ENCODE data around the gene COMMD4. TPM values are rescaled to one million over a fixed set of nuclear protein-coding genes. Genes with fewer than 3 reads are reported as not detected.

The COMMD4 gene
- total RNA-seq, result 36.1 and 85.7 TPM in 2 replicates

DNA sequence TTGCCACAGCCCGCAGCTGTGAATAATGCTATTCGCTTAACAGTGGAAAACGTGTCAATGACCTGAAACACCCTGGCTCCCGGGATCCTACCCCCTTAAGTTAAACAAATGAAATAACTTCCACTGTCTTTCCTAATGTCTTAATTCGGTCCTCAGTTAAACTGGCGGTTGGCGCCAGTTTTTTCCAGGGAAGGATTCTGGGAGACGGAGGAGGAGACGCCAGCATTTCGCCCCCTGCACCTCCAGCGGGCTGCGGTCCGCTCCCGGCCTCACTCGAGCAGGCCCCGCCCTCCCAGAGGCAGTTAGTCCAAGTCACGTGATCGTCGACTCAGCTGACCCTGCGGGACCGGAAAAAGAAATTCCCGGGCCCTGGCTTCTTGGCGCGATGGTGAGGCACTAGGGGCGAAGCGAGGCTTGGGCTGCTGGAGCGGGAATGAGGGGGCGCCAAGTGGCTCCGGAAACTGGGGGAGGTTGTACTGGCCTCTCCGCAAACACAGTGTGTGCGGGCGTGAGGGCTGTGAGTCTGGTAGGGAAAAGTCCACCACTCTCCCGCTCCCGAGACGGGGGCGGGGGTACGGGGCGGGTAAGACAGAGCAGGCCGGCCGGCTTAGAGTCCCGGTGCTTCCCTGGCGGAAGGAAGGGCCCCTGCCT is at the start of gene COMMD4:
Gene COMMD4 (plus strand): TSS at position 359 of the 651 bp plus-strand sequence. CDS start 27 bp downstream, at position 386.

DNA sequence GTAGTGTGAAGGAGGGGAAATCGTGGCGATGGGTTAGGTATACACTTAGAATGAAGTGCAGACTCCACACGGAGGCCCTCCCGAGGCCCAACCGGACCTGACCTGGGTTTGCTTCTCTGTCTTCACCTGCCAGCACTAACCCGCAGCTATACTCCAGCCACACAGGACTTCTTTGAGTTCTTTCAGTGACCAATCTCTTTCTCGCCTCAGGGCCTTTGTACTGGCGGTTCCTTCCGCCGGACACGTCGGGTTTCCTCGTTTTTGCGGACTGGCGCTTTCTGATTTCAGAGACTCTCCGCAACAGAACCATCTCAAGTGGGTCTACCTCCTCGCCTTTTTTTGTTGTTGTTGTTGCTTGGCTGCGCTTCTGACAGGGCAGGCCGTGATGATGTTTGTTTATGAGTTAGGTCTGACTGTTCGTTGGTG is 10.9 kb downstream of the COMMD4 start, which contains the start of gene NEIL1:
Gene NEIL1 (plus strand): TSS at position 244 of the 426 bp plus-strand sequence. CDS start 1,867 bp downstream, outside the sequence.

DNA sequence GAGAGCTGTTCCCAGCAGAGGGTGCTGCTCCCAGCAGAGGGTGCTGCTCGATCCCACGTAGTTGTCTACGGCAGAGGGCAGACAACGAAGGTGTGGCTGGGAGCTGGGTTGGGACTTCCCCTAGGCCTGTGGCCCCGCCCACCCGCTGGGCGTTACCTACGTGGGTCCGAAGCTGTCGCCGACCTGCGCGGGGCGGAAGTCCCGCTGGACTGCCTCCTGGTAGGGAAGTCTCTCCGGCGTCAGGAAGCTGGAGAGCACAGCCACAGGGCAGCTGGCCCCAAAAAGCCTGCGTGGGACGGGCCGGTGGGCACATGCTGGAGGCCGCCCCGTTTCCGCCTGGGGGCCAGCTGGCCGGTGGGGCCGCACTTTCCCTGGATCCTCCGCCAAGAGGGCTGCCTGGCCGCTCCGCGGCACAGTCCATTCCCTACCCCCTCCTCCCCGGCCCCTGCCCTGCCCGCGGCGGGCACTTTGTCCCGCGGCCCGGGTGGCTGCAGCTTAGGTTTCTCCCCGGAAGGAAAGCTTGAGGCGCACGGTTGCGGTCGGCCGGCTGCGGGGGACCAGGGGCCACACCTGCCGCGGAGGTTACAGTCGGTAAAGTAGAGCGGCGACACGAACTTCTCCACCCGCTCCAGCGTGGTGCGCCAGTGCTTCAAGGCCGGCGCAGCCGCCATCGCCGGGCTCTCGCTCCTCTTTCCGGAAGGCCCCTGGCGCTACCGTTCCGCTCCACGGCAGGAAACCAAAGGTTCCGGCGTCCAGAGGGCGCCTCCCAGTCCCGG is 32.2 kb downstream of the COMMD4 start, which contains the start of gene MAN2C1:
Gene MAN2C1 (minus strand): TSS at position 695 of the 776 bp plus-strand sequence. CDS start 24 bp downstream, at position 671.

Other genes with a start within 250 kb of the COMMD4 start
- gene C15orf39, start 134.2 kb upstream of the COMMD4 start, total RNA-seq, result 2.3 and 2.5 TPM in 2 replicates
- gene GOLGA6C, start 77.7 kb upstream of the COMMD4 start, total RNA-seq, result 0.28 TPM in 1 of 2 replicates, not detected in the other
- under 0.01 TPM in 1 of 2 replicates, not detected in the other for gene GOLGA6D, start 53.2 kb upstream of the COMMD4 start, total RNA-seq
- 1.7 and 7.0 TPM in 2 replicates for gene NEIL1, start 11.0 kb downstream of the COMMD4 start, total RNA-seq
- gene MAN2C1, start 32.5 kb downstream of the COMMD4 start, total RNA-seq, result 80.5 and 119 TPM in 2 replicates
- gene SIN3A, start 115.6 kb downstream of the COMMD4 start, total RNA-seq, result 14.1 and 18.6 TPM in 2 replicates
- 17.8 and 18.2 TPM in 2 replicates for gene PTPN9, start 243.3 kb downstream of the COMMD4 start, total RNA-seq

All from regular cardiac myocyte (primary cell).